ENCODE measurements around the gene FHIT.

DNA sequence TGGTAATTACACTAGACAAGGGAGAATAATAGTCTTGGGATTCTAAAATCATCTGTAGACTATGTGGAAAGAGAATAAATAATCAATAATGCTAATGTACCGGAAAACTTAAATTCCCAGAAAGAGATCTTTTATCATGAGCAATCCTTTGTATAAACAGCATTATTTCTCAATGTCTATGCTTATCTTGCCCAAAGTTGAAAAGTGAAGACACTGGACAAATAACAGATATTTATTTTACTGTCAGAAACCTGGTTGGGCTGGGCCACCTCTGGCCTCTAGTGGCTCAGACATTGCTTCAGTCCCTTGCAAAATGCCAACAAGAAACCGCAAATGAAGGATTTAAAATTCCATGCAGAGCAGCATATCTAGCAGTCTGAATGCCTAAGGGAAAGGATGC lies 409.9 kb downstream of the FHIT start:
- no peak for TF ChIP-seq CTCF (IDR thresholded peaks at IDR 0.05)
- TF ChIP-seq POLR2A (IDR thresholded peaks at IDR 0.05): no peak
